Metanephros (tissue), 1 donor: ENCODE data around the gene HDAC7. TPM values are rescaled to one million over a fixed set of nuclear protein-coding genes. Genes with fewer than 3 reads are reported as not detected.

Source experiments
- total RNA-seq: library from RNA; depleted of rRNA; stranded (reverse); fragments of >200 nt; gene quantifications from one replicate; pipeline ENCODE4 v1.2.3, GENCODE V29; 2014

HDAC7 gene
- 78.6 TPM for total RNA-seq

GRCh38 chr12:47819896-47820630 lies at the start of gene HDAC7:
Gene HDAC7, minus strand, starts transcription at chr12:47819903. Its CDS starts 118 bp downstream, at chr12:47819785.

GRCh38 chr12:47773062-47773857 lies 46.4 kb downstream of the HDAC7 start, which contains the start of gene SLC48A1:
Gene SLC48A1, plus strand, starts transcription at chr12:47773238. Its CDS starts 67 bp downstream, at chr12:47773305.

GRCh38 chr12:47758834-47759690 lies 60.6 kb downstream of the HDAC7 start, which contains the start of gene RAPGEF3:
Gene RAPGEF3, minus strand, starts transcription at chr12:47758880. Its CDS starts 324 bp downstream, at chr12:47758556.

Other genes starting within 250 kb of the HDAC7 start
- 11.3 TPM for gene RPAP3, start 113.9 kb downstream of the HDAC7 start, total RNA-seq
- gene ENDOU, start 94.4 kb downstream of the HDAC7 start, total RNA-seq = not detected
- 46.5 TPM for gene RAPGEF3, start 61.0 kb downstream of the HDAC7 start, total RNA-seq
- 30.6 TPM for gene SLC48A1, start 46.7 kb downstream of the HDAC7 start, total RNA-seq
- 2.7 TPM for gene VDR, start 85.1 kb upstream of the HDAC7 start, total RNA-seq
- gene TMEM106C, start 143.7 kb upstream of the HDAC7 start, total RNA-seq = 111 TPM
- gene COL2A1, start 184.6 kb upstream of the HDAC7 start, total RNA-seq = 29.5 TPM